Activated CD4-positive, CD25-positive, alpha-beta regulatory T cell treated with anti-CD3 and anti-CD28 coated beads, Interleukin-2, amount 50 U/mL, for 24 hours (primary cell): ENCODE data around the gene SRRM3.
"Not testable (repeated sequence)": the region's sequence is repeated elsewhere in the genome, so short reads cannot be mapped to it uniquely, and the experiment has no call there.

Experiments used
- ATAC-seq, 2 donors: fragments of 150-1000 bp; cut with Tn5 transposase; one replicate each; pipeline ENCODE4 v1.10.0; 2021; ENCODE audit warnings: mild to moderate bottlenecking in 1 of 2, moderate library complexity in 1 of 2

Gene SRRM3

DNA sequence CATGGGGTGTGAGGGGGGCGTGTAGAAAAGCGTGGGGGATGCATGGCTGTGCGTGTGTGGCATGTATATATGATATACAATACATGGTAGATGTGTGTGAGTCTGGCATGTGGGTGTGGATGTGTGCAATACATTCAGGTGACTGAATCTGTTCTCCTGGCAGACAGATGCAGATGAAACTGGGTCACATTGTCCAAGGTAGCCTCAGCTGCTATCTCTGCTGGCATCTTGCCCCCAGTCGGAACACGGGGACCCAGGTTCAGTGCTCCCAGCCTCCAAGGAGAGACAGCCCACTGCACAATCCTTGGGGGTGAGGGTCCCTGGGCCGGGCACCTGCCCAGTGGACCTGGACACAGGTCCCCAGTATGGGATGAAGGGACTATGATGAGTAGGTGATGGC, 12.4 kb upstream of the SRRM3 start:
- ATAC-seq: no peak

DNA sequence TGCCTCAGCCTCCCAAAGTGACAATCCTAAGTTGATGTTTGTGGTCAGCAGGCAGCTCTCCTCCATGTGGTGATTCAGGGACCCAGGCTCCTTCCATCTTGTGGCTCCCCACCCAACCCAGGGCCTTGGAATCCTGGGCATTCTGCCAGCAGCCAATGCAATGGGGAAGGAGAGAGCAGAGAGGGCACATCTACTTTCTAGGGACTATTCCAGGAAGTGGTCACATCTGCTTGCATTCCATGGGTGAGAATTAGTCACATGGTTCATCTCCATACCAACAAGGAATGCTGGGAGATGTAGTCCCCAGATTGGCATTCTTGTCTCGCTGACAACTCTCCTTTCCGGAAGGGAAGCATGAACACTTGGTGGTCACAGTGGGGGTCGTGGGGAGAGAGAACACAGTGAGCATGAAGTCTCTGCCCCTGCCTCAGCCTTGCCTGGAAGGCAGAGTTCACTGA, 9.9 kb upstream of the SRRM3 start:
- no peak for ATAC-seq

DNA sequence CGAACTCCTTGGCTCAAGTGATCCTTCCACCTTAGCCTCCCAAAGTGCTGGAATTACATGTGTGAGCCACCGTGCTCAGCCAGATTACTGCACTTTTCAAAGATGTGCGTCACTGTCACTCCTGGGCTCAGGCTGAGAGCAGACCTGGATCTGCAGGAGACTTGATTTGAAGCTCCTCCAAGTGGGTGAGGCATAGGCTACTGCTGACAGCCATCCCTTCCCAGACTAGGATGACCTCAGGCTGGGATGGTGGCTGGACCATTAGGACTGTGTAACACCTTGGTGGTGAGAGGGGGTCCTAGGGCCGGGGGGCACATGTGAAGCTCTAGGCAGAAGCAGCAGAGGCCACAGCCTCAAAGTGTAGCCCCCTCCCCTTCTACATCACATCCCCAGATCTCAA, 8.2 kb upstream of the SRRM3 start:
- no peak for ATAC-seq

DNA sequence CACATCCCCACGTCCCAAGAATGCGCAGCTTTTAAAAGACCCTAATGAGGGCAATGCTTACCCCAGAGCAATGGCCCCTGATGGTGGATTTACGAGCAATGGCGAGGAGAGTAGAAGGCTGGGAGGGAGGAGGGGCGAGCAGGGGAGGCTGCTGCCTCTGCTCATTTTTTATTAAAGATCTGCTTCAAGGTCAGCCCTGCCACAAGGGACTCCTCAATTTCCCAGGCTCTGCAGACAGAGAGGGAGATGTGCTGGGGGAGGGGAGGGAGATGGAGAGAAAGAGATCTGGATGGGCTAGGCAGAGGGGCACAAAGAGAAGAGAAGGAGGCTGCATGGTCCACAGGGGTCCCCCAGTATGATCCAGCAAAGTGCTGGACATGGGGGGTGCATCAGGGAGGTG, 7.8 kb upstream of the SRRM3 start:
- no peak for ATAC-seq

DNA sequence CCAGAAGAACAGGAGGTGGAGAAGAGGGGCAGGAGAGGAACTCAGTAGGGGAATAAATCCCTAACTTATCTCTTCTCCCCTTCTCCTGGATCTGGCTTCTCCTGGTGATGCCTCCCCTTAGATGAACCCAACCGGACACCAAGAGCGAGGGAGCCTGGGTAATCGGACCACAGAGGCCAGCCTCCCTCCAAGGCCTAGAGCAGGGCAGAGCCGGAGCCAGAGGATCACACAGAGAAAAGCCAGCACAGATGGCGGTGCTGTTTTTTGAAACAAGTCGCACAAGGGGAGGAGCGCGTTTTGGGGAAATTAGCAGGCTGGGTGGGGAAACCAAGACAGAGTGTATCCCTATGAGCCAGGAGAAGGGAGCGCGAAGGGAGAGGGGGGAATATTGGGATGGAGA, 4.9 kb upstream of the SRRM3 start:
- no peak for ATAC-seq

DNA sequence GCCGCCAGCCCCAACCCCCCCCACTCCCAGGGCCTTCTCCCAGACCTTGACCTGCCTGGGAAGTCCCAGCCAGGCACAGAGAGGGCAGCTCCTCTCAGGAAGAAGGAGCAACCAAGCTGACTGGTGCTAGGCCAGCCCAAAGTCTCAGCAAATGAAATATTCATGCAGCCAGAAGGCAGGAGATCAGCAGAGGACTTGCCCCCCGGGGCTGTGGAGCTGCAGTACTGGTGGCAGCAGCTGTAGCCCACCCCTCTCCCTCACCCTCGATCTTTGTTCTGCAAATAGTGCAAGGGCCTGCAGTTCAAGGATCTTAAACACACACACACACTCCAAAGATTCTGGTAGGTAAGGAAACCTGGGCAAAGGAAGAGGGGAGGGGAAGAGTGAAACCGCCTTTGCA, 3.5 kb upstream of the SRRM3 start:
- no peak for ATAC-seq

DNA sequence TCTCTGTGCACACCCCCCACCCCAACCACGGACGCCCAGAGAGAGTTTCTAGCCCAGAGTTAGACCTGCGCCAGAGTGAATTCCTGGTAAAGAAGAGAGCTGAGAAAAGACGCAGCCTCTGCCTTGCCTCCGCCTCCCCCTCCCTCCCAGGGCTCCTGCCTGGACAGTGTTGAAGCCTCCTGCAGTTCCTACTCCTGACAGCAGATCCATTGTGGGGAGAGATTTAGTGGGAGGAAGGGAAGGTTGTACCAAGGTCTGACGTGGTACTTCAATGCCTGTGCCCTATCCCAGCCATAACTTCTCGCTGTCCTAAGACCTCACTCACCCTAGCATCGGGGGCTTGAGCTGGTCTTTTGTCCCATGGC, 952 bp downstream of the SRRM3 start:
- ATAC-seq: no peak

DNA sequence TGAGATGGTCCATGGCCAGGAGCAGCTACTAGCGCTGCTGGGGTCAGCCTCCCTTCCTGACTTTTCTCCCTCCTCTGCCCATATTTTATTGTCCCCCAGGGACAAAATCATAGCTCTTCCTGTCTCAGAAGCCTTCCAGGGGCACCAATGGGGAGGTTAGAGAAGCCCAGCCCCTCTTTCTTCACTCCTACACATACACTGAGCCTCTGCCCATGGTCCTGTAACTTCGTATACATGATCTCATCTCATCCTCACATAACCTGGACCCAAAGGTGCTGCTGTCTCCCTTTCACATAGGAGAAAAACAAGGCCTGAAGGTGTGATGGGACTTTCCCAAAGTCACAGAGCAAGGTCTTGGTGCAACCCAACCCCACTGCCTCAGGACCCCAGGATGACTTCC, 2.5 kb downstream of the SRRM3 start:
- ATAC-seq: no peak

DNA sequence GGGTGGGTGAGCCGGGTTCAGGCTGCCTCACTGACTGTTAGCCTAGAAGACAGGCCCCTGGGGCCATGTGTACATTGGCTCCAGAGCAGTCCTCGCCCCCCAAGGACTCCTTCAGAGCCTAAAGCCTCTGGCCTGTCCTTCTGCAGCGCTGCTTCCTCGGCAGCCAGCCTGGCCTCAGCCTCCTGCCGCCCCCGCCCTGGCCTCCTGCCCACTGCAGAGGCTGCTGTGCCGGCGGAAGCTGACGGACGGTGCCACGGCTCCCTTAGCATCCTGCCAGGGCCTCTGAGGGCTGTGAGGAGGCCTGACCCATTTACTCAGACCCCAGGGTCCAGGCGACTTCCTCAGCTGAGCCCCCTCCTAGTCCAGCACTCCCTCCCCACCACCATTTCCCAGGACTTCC, 4.9 kb downstream of the SRRM3 start:
- no peak for ATAC-seq

DNA sequence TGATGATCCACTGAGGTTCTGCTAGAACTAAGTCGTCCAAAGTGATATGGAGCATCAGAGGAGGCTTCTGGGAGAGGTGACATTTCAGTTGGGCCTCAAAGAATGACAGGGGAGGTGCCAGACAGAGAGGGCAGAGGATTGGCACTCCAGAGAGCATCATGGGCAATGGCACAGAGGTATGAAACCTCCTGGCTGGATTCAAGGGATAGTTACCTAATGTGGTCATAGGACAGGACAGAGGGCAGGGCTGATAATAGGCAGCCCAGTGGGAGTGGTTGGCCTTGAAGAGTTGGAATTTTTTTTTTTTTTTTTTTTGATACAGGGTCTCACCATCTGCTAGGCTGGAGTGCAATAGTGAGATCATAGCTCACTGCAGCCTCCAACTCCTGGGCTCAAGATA, 7.6 kb downstream of the SRRM3 start:
- no peak for ATAC-seq

DNA sequence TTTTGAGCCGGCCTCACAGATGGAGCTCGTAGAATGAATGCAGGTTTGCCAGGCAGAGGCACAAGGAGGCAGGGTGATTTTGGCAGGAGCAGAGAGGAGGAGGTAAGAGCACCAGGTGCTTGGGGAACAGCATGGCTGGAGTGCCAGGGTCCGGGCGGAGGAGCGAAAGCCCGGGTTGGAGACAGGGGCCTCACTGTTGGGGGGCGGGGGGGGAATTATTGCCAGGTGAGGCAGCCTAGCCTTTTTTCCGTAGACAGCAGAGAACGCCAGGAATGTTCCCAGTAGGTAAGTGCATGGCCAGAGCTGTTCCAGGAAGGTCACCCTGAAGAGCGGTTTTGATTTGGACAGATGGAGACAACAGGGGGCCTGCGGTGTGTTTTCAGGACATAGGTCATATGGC, 9.5 kb downstream of the SRRM3 start:
- ATAC-seq: no peak

DNA sequence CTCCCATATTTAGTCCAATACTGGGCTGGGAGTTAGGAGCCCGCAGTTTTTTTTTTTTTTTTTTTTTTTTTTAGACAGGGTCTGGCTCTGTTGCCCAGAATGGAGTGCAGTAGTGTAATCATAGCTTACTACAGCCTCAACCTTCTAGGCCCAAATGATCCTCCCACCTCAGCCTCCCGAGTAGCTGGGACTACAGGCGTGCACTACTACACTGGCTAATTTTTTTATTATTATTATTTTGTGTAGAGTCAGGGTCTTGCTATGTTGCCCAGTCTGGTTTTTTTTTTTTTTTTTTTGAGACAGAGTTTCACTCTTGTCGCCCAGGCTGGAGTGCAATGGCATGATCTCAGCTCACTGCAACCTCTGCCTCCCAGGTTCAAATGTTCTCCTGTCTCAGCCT, 13.7 kb downstream of the SRRM3 start:
- ATAC-seq: not testable (repeated sequence)

DNA sequence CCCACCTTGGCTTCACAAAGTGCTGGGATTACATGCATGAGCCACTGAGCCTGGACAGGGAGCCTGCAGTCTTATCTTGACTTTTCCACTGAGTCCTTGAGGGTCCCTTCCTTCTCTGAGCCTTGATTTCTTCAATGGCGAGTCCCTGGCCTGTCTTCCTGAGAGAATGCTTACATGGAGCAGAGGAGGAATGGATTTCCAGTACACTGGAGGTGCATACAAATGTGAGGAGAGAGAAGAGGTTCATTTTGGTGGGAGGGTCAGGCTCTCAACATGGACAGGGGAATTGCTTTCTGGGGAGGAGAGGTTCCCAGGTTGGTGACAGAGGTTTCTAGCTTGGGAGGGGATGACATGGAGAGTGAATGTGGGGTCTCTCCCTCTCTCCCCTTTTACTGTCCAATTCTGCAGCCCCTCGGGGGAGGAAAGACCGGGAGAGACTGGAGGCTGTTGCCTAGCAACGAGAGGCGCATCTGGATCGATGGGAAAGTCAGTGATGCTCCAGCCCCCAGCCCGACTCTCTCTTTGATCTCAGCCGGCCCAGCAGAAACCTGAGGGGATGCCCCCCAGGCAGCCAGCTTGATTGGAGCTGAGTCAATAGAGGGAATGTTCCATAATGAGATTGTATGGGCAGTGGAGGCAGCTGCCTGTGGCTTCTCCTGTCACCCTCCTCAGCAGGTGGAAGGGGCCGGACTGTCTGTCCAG, 14.8 kb downstream of the SRRM3 start:
- no peak for ATAC-seq

DNA sequence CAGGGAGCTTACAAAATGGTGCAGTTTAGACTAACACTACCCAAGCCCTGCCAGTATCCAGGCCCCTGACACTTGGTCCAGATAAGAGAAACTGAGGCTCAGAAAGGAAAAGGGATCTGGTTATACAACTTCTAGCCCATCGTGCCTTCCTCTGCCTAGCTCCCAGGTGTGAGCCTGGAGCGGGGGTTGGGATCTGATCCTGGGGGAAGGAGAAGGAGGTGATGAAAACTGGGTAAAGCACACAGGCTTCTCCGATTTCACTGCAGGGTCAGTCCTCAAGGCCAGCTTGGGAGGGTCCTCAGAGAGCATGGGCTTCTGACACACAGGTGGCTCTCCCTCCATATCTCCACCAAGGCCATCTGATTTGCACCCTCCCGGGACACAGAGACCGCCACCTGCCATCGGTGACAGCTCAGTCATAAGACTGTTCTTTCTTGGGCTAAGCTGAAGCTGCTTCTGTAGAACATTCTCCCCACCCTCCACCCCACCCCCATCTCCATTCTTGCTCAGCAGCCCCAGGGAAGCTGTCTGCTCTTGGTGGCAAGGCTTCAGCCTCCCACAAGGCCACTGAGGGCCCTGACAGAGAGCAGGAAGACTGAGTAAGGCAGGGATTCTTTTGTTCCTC, 16.4 kb downstream of the SRRM3 start:
- no peak for ATAC-seq

DNA sequence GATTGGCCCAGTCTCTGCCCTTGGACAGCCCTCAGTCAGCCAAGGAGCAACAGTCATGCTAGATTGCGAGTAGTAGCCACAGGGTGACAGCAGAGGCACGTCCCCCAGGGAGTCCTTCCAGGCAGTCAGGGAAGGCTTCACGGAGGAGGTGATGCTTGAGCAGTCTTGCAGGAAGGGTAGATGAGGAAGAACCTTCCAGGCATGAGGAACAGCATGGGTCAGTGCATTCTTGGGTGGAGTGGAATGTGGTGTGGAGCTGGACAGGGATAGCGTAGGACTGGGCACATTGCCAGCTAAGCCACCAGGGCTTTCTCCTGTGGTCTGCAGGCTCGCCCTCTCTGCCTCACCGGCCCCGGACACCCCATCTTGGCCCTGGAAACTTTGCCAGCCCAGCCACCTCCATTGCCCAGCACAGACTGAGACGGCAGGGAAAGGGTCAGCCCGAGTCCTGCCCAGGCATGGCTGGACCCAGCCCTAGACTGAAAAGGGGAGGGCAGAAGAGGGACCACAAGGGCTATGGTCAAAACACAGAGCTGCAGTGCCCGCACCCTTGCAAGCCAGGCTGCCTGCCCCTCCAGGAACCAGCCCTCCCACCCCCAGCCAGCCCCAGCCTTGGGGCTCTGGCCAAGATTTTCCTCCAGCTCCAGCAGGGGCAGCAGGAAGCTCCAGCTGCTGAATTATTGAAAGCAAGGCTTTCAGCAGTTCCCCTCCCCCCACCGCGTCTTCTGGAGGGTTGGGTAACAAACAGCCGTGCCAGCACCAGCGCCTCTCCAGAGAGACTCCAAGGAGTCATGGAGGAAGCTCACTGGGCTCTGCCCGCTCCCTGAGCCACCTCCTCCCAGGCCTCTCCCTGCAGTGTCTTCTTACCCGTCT, 18.7 kb downstream of the SRRM3 start:
- no peak for ATAC-seq

DNA sequence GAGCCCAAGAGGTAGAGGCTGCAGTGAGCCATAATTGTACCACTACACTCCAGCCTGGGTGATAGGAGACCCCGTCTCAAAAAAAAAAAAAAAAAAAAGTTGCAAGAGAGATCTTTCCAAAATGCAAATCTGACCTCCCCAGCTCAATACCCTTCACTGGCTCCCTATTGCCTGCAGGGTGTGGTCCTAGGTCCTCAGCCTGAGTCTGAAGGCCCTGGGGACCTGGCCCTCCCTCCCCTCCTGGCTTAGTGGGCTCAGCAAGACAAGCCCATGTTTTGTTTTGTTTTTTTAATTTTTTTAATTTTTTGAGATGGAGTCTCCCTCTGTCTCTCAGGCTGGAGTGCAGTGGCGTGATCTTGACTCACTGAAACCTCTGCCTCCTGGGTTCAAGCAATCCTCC, 20.6 kb downstream of the SRRM3 start:
- no peak for ATAC-seq

DNA sequence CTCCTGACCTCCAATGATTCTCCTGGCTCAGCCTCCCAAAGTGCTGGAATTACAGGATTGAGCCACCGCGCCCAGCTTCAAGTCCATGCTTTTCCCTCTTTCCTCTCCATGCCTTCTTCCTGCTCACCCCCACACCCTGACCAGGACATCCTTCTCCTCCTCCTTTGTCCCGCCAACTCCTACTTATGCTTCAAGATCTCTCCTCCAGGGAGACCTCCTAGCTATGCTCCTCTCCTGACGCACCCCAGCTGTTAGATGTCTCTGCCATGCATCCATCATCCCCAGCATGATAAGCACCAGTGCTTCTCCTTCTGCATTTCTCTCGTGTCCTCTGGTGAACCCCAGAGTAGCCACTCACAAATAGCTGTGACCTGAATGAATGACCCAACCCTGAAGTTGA, 21.1 kb downstream of the SRRM3 start:
- ATAC-seq: no peak

DNA sequence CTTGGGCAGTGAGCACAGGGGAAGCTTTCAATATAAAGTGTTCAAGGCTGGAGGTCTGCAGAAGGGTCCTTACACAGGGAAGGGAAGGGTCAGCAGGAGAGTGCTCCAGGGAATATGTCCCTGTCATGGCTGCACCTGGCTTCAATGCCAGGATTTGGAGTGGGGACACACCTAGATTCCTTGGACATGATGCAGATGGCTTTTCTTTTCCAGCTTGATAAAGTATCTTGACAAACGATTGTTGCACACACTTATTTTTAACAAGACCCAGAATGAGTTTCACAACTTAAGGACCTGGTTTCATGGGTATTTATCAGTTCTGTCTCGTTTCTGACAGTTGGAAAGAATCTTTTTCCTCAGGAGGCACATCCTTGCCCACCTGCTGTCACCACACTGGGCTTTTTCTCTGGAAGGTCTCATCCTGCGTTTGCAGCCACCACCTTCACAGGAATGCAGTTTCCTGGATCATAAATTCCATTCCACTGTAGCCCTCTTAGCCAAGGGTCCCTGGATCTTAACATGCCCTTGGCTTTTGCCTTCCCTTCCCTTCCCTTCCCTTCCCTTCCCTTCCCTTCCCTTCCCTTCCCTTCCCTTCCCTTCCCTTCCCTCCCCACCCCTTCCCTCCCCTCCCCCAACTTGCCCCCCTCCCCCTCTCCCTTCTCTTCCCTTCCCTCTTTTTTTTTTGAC, 21.7 kb downstream of the SRRM3 start:
- ATAC-seq: no peak

DNA sequence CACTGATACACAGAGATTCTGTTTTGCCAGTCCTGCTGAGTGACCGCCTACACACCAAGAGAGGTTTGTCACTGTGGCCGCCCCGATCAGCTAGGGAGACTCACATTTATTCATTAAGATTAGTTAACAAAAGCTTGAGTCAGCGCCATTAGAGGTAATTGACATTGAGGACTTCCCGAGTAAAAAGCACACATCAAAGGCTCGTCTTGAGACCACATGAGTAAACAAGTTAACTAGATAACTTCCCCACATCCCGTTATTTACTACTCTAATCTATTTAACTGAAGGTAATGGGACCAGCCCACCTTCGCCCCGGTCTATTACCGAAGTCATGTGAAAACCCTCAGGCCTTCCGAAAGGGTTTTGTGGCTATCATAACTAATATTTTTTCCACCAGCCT, 23.0 kb downstream of the SRRM3 start:
- ATAC-seq: no peak

DNA sequence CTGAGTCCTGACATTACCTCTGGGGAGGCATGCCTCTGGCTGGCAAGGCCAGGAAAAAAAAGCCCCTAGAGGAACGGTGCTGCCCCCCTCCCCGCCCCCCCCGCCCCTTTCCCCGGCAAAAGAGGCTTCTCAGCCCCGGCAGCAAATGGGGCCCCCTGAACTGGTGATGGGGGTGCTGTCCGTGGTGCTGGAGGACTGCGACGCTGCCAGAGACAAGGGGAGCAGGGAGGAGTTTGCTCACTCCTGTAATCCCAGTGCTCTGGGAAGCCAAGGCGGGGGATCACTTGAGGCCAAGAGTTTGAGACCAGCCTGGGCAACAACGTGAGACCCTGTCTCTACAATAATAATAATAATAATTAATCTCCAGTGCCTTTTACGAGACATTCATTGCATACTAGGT, 23.7 kb downstream of the SRRM3 start:
- ATAC-seq: no peak

DNA sequence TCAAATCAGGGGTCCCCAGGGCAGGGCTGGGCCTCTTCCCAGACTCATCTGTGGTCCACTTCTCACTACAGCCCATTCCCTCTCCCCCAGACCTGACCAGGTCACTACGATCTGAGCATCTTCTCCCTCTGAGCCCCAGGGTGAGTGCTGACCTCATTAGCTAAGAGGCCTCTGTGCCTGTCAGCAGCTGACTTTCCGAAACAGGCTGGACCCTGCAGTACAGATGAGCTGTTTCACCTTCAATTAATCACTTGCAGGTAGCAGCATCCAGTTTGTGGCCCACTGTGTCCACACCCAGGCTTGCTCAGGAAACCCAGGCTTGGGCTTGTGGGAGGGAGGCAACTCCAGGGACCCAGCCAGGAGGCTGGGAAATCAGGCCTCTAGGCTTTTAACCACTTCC, 24.3 kb downstream of the SRRM3 start:
- no peak for ATAC-seq

DNA sequence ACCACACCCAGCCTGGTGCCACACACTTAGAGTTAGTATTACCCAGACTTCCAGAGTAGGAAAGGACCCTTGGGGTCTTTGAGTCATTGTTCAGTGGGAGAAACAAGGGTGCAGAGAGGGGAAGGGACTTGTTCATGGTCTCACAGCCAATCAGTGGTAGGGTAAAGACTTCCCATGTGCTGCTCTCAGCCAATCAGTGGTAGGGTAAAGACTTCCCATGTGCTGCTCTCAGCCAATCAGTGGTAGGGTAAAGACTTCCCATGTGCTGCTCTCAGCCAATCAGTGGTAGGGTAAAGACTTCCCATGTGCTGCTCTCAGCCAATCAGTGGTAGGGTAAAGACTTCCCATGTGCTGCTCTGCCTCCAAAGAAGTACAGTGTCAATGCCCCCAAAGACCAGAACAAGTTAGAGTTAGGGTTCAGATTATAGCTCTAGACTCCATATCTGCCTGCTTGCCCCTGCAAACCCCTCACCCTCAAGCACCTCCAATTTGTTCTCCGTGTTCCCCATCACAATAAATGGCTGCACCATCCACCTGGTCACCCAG, 25.3 kb downstream of the SRRM3 start:
- not testable (repeated sequence) for ATAC-seq

DNA sequence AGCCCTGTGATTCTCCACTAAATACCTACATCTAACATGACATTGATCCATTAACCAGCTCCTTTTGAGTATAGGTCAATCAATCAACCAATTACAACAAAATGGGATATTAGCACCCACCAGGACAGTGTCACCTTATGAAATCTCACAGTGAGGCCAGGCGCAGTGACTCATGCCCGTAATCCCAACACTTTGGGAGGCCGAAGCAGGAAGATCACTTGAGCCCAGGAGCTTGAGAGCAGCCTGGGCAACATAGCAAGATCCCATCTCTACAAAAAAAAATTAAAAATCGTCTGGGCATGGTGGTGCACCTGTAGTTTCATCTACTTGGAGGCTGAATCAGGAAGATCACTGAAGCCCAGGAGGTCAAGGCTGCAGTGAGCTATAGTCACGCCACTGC, 28.5 kb downstream of the SRRM3 start:
- ATAC-seq: no peak
